Upper lobe of left lung (tissue), 6 donors: Measurements from ENCODE around the gene PPP1CC. TPM values are rescaled to one million over a fixed set of nuclear protein-coding genes. Genes with fewer than 3 reads are reported as not detected.
"Not testable (repeated sequence)": the region's sequence is repeated elsewhere in the genome, so short reads cannot be mapped to it uniquely, and the experiment has no call there.

ENCODE experiments used
- ATAC-seq, 2 donors: fragments of 200-7000 bp; cut with Tn5 transposase; one replicate each; pipeline ENCODE4 v1.9.1; 2022; ENCODE audit warnings: mild to moderate bottlenecking in 2 of 2, moderate library complexity in 2 of 2; ENCODE audit not compliant: low FRiP score in 2 of 2
- DNase-seq, 2 donors: peaks; one replicate each; pipeline ENCODE4 v3.0.0-alpha.2; 2019 to 2020
- H3K27ac ChIP-seq, 4 donors: fragments of 200-600 bp; sonication (generic); one replicate each; pipeline ENCODE4 v1.5.1; 2016 to 2019
- H3K27me3 ChIP-seq, 4 donors: fragments of 200-600 bp; sonication (generic); one replicate each; pipeline ENCODE4 v1.5.1; 2017 to 2019
- H3K36me3 ChIP-seq, 4 donors: fragments of 200-600 bp; sonication (generic); one replicate each; pipeline ENCODE4 v1.5.1; 2016 to 2019
- H3K4me1 ChIP-seq, 4 donors: fragments of 200-600 bp; sonication (generic); one replicate each; pipeline ENCODE4 v1.5.1; 2018 to 2019
- H3K4me3 ChIP-seq, 4 donors: fragments of 200-600 bp; sonication (generic); one replicate each; pipeline ENCODE4 v1.5.1; 2017 to 2019; ENCODE audit warnings: mild to moderate bottlenecking in 2 of 4, moderate library complexity in 1 of 4
- H3K9me3 ChIP-seq, 4 donors: fragments of 200-600 bp; sonication (generic); one replicate each; pipeline ENCODE4 v1.5.1; 2018 to 2019
- EP300 ChIP-seq, 4 donors: sonication (generic); formaldehyde crosslinking; IDR thresholded peaks; one replicate each; pipeline ENCODE4 v1.5.1; 2017; ENCODE audit warnings: antibody characterized with exemption in 4 of 4, control low read depth in 2 of 4
- POLR2A ChIP-seq, 4 donors: fragments of 450-650 bp; IDR thresholded peaks; one replicate each; pipeline ENCODE4 v1.5.1; 2016 to 2017; ENCODE audit warnings: antibody characterized with exemption in 4 of 4, mild to moderate bottlenecking in 2 of 4
- POLR2AphosphoS5 ChIP-seq, 2 donors: sonication (generic); formaldehyde crosslinking; IDR thresholded peaks; one replicate each; pipeline ENCODE4 v1.5.1; 2017; ENCODE audit warnings: antibody characterized with exemption in 2 of 2
- WGBS, 2 donors: methylation state at CpG; one replicate each; pipeline ENCODE4 v1.1.5; 2017 to 2018; 5-methylcytosine and 5-hydroxymethylcytosine counted together
- total RNA-seq, 6 donors: library from RNA; depleted of rRNA in 4 of 6; stranded (reverse); fragments of >200 nt in 4 of 6; gene quantifications; one replicate each; pipeline versions ENCODE4 v1.1.0 to v1.2.1, GENCODE V29; 2016 to 2021
- TF ChIP-seq, protein P1 (sequence below), 6 experiments: fragments of 450-650 bp in 4 of 6; fragments of 200-600 bp in 2 of 6; sonication (generic) in 2 of 6; IDR thresholded peaks; one replicate each; pipeline ENCODE4 v1.5.1; 2016 to 2019; ENCODE audit warnings: antibody characterized with exemption in 6 of 6
- donor health status: DM: no; HTN: no; CAD: no; lungs with moderate emphysema.
- donor health status: DM: no; HTN: yes; CAD: no; lungs with severe emphysema.

PPP1CC gene
- total RNA-seq, 6 donors from 2014 or later, result 26.0 to 114 (median 85.4) TPM

- 31 to 35% methylated on average over 1 of the region's 1 CpG for WGBS, 2 donors
- H3K4me1 ChIP-seq, result peaks cover 37 to 59% (median 43%) of the 10 kb centered on the region in 4 donors
- H3K36me3 ChIP-seq, result peaks cover 0 to 7% (median 0%) of the 10 kb centered on the region in 4 donors
- no peaks in the 10 kb centered on the region for H3K9me3 ChIP-seq
- no peak overlapping the region for H3K27ac ChIP-seq
- no peak overlapping the region for H3K4me3 ChIP-seq
- no peaks in the 10 kb centered on the region for H3K27me3 ChIP-seq
- TF ChIP-seq EP300 (IDR thresholded peaks at IDR 0.05), result no peak
- no peak for TF ChIP-seq POLR2AphosphoS5 (IDR thresholded peaks at IDR 0.05)
- TF ChIP-seq, protein P1, sequence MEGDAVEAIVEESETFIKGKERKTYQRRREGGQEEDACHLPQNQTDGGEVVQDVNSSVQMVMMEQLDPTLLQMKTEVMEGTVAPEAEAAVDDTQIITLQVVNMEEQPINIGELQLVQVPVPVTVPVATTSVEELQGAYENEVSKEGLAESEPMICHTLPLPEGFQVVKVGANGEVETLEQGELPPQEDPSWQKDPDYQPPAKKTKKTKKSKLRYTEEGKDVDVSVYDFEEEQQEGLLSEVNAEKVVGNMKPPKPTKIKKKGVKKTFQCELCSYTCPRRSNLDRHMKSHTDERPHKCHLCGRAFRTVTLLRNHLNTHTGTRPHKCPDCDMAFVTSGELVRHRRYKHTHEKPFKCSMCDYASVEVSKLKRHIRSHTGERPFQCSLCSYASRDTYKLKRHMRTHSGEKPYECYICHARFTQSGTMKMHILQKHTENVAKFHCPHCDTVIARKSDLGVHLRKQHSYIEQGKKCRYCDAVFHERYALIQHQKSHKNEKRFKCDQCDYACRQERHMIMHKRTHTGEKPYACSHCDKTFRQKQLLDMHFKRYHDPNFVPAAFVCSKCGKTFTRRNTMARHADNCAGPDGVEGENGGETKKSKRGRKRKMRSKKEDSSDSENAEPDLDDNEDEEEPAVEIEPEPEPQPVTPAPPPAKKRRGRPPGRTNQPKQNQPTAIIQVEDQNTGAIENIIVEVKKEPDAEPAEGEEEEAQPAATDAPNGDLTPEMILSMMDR (IDR thresholded peaks at IDR 0.05), result no peak
- no peak for TF ChIP-seq POLR2A (IDR thresholded peaks at IDR 0.05)
- ATAC-seq, result no peak
- DNase-seq, result no peak
These were observed 3.2 kb downstream of the PPP1CC start for GRCh38 chr12:110739488-110739887.

- DNase-seq (no peak), ATAC-seq (no peak)
- Histone ChIP-seq H3K4me1 (peaks cover 46 to 66% (median 53%) of the 10 kb centered on the region in 4 donors), H3K9me3 (no peaks in the 10 kb centered on the region), H3K27ac (no peak overlapping the region), H3K4me3 (no peak overlapping the region), H3K36me3 (peaks cover 0 to 7% (median 0%) of the 10 kb centered on the region in 4 donors), H3K27me3 (no peaks in the 10 kb centered on the region)
- TF ChIP-seq, protein P1 (IDR thresholded peaks at IDR 0.05), result no peak
- TF ChIP-seq POLR2A (IDR thresholded peaks at IDR 0.05) (no peak), POLR2AphosphoS5 (IDR thresholded peaks at IDR 0.05) (no peak), EP300 (IDR thresholded peaks at IDR 0.05) (no peak)
- WGBS, 2 donors, result 74 to 82% methylated on average over 3 of the region's 3 CpGs
These were observed 5.2 kb downstream of the PPP1CC start for GRCh38 chr12:110737532-110737931.

GRCh38 chr12:110737016-110737415 lies 5.7 kb downstream of the PPP1CC start:
- WGBS, 2 donors, result 70 to 73% methylated on average over 5 of the region's 5 CpGs
- not testable (repeated sequence) for H3K4me3 ChIP-seq, H3K9me3 ChIP-seq, DNase-seq, ATAC-seq, H3K36me3 ChIP-seq, H3K27me3 ChIP-seq, H3K27ac ChIP-seq
- H3K4me1 ChIP-seq, result peaks cover 47 to 66% (median 54%) of the 10 kb centered on the region in 4 donors

DNA sequence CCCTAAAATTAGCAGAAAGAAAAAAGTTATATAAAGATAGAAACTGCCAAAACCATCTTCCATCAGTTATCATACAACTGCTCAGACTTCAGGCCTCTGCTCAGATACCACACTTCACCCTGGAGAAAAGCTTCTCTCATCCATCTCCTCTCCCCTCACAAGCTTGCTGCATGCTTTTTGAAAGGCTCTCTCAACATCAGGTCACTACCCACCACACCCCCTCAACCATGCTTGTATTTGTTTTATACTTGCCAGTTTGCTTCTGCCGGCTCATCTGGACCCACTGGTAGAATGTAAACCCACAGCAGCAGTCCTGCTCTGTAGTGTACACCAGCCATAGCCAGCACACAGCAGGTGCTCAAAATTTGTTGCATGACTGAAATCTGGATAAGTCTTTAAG lies 8.8 kb downstream of the PPP1CC start:
- WGBS, 2 donors, result 60% methylated on average over 1 of the region's 1 CpG
- H3K4me1 ChIP-seq, result peaks cover 23 to 51% (median 36%) of the 10 kb centered on the region in 4 donors

DNA sequence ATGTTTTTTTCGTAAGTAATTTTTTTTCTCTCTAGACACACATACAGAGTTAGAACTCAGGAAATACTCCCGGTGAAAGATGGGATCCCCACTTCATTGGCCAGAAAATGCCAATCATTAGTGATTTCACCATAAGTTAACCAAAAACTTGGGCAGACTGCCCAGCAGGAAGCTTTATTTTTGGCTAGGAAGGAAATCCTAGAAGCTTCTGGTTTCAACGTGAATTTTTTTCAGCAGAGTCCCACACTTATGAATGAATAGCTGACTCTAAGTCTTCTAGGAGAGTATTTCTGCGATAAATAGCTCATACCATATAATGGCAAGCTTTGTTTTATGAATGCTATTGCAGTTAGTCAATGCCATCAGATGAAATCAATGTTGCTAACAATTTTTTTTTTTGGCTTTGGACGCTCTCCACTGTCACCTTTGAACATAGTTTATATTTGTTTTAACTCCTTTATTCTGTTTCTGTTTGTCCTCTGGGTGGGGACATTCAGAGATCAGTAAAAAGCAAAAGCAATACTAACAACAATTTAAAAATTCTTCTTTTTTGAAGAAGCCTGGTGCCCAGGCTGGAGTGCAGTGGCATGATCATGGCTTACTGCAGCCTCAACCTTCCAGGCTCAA lies 9.5 kb downstream of the PPP1CC start:
- Histone ChIP-seq H3K4me1 (peaks cover 17 to 46% (median 29%) of the 10 kb centered on the region in 4 donors), H3K9me3 (no peaks in the 10 kb centered on the region), H3K27me3 (no peaks in the 10 kb centered on the region), H3K36me3 (peaks cover 14 to 45% (median 29%) of the 10 kb centered on the region in 4 donors), H3K4me3 (no peak overlapping the region), H3K27ac (no peak overlapping the region)
- DNase-seq, result peak in 1 of 2 donors; percentile 6
- WGBS, 2 donors, result 46 to 47% methylated on average over 5 of the region's 5 CpGs
- no peak for ATAC-seq
- TF ChIP-seq POLR2A (IDR thresholded peaks at IDR 0.05) (no peak), POLR2AphosphoS5 (IDR thresholded peaks at IDR 0.05) (no peak), EP300 (IDR thresholded peaks at IDR 0.05) (no peak)
- TF ChIP-seq, protein P1 (IDR thresholded peaks at IDR 0.05), result no peak

More for the DNA sequence above, 8.8 kb downstream of the PPP1CC start:
- ATAC-seq (no peak), DNase-seq (peak in 1 of 2 donors; percentile 5)
- Histone ChIP-seq H3K27me3 (no peaks in the 10 kb centered on the region), H3K27ac (no peak overlapping the region), H3K9me3 (no peaks in the 10 kb centered on the region), H3K4me3 (no peak overlapping the region), H3K36me3 (peaks cover 10 to 38% (median 23%) of the 10 kb centered on the region in 4 donors)
- TF ChIP-seq EP300 (IDR thresholded peaks at IDR 0.05), result no peak
- no peak for TF ChIP-seq POLR2A (IDR thresholded peaks at IDR 0.05)
- TF ChIP-seq POLR2AphosphoS5 (IDR thresholded peaks at IDR 0.05), result no peak
- TF ChIP-seq, protein P1 (IDR thresholded peaks at IDR 0.05), result no peak
